ENCODE data around the gene ACP2.

GRCh38 chr11:47276923-47277322, 28.3 kb upstream of the ACP2 start:
- TF ChIP-seq CTCF (IDR thresholded peaks at IDR 0.05) (no peak), POLR2A (IDR thresholded peaks at IDR 0.05) (no peak)

All from adrenal gland (tissue), 5 donors.